Measurements from ENCODE around the gene CASD1. TPM values are rescaled to one million over a fixed set of nuclear protein-coding genes. Genes with fewer than 3 reads are reported as not detected.

Gene CASD1
- polyA plus RNA-seq, 2 donors = 3.9 to 5.7 TPM

DNA sequence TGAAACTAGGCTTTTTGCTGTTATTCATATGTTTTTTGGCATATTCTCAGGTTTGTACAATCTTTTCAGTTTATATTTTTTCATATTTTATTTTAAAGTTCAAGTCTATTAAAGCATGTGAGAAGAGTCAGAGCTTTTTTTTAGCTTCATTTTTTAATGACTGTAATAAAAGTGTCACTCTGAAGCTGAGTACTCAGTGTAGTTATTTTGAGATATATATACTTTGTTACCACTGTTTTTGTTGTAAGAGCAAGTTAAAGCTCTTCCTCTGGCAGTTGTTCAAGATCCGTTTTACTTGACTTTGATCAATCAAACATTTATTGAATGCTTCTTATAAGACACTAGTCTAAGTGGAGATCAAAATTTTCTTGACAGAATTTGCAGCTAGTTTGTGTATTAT lies 37.5 kb downstream of the CASD1 start:
- H3K4me3 ChIP-seq (ENCODE audit: low read depth in 1 of 2, low read length in 2 of 2) = no peak overlapping the region
- H3K27me3 ChIP-seq (ENCODE audit: control insufficient read depth in 1 of 2, insufficient read depth in 2 of 2, low read length in 2 of 2) = no peaks in the 10 kb centered on the region
- no peaks in the 10 kb centered on the region for H3K9me3 ChIP-seq (ENCODE audit: control insufficient read depth in 2 of 2, insufficient read depth in 1 of 2, low read depth in 1 of 2, low read length in 1 of 2)
- no peaks in the 10 kb centered on the region for H3K36me3 ChIP-seq (ENCODE audit: control insufficient read depth in 2 of 2, insufficient read depth in 2 of 2, low read length in 1 of 2)
- H3K4me1 ChIP-seq (ENCODE audit: control insufficient read depth in 2 of 2, insufficient read depth in 2 of 2, low read length in 1 of 2) = no peaks in the 10 kb centered on the region
- WGBS, 2 donors = 36 to 40% methylated on average over 1 of the region's 1 CpG
- H3K27ac ChIP-seq (ENCODE audit: low read depth in 2 of 2, low read length in 1 of 2) = no peak overlapping the region

- H3K27ac ChIP-seq (ENCODE audit: low read depth in 2 of 2, low read length in 1 of 2) = no peak overlapping the region
- 80 to 81% methylated on average over 2 of the region's 2 CpGs for WGBS, 2 donors
- H3K27me3 ChIP-seq (ENCODE audit: control insufficient read depth in 1 of 2, insufficient read depth in 2 of 2, low read length in 2 of 2) = no peaks in the 10 kb centered on the region
- no peaks in the 10 kb centered on the region for H3K4me1 ChIP-seq (ENCODE audit: control insufficient read depth in 2 of 2, insufficient read depth in 2 of 2, low read length in 1 of 2)
- H3K36me3 ChIP-seq (ENCODE audit: control insufficient read depth in 2 of 2, insufficient read depth in 2 of 2, low read length in 1 of 2) = no peaks in the 10 kb centered on the region
- no peak overlapping the region for H3K4me3 ChIP-seq (ENCODE audit: low read depth in 1 of 2, low read length in 2 of 2)
- no peaks in the 10 kb centered on the region for H3K9me3 ChIP-seq (ENCODE audit: control insufficient read depth in 2 of 2, insufficient read depth in 1 of 2, low read depth in 1 of 2, low read length in 1 of 2)
Observed at GRCh38 chr7:94556028-94556427, 46.4 kb downstream of the CASD1 start.

DNA sequence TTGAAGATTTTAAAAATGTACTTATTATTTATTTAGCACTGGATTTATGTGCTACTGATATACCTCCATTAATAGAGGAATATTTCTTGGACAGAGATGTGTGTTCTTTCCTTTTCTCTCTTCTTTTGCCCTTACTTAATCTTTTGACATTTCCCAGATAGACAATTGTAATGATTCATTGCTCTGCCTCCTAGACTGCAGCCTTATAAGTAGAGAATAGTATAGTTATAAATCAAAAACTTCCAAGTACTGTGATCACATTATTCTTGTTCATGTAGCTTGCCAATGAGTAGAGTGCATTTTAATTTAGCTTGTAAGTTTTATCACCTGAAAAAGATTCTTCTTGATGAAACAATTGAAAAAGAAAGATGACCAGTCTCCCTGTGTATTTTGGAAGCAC lies 47.6 kb downstream of the CASD1 start:
- no peaks in the 10 kb centered on the region for H3K36me3 ChIP-seq (ENCODE audit: control insufficient read depth in 2 of 2, insufficient read depth in 2 of 2, low read length in 1 of 2)
- no peaks in the 10 kb centered on the region for H3K27me3 ChIP-seq (ENCODE audit: control insufficient read depth in 1 of 2, insufficient read depth in 2 of 2, low read length in 2 of 2)
- no peak overlapping the region for H3K4me3 ChIP-seq (ENCODE audit: low read depth in 1 of 2, low read length in 2 of 2)
- no peaks in the 10 kb centered on the region for H3K4me1 ChIP-seq (ENCODE audit: control insufficient read depth in 2 of 2, insufficient read depth in 2 of 2, low read length in 1 of 2)
- no peaks in the 10 kb centered on the region for H3K9me3 ChIP-seq (ENCODE audit: control insufficient read depth in 2 of 2, insufficient read depth in 1 of 2, low read depth in 1 of 2, low read length in 1 of 2)
- H3K27ac ChIP-seq (ENCODE audit: low read depth in 2 of 2, low read length in 1 of 2) = no peak overlapping the region

- H3K4me3 ChIP-seq (ENCODE audit: low read depth in 1 of 2, low read length in 2 of 2) = no peak overlapping the region
- no peaks in the 10 kb centered on the region for H3K36me3 ChIP-seq (ENCODE audit: control insufficient read depth in 2 of 2, insufficient read depth in 2 of 2, low read length in 1 of 2)
- 51 to 53% methylated on average over 1 of the region's 1 CpG for WGBS, 2 donors
- no peaks in the 10 kb centered on the region for H3K27me3 ChIP-seq (ENCODE audit: control insufficient read depth in 1 of 2, insufficient read depth in 2 of 2, low read length in 2 of 2)
- no peak overlapping the region for H3K27ac ChIP-seq (ENCODE audit: low read depth in 2 of 2, low read length in 1 of 2)
- H3K4me1 ChIP-seq (ENCODE audit: control insufficient read depth in 2 of 2, insufficient read depth in 2 of 2, low read length in 1 of 2) = no peaks in the 10 kb centered on the region
- no peaks in the 10 kb centered on the region for H3K9me3 ChIP-seq (ENCODE audit: control insufficient read depth in 2 of 2, insufficient read depth in 1 of 2, low read depth in 1 of 2, low read length in 1 of 2)
Observed at GRCh38 chr7:94559972-94560371, 50.4 kb downstream of the CASD1 start.

GRCh38 chr7:94561841-94562514 lies 52.4 kb downstream of the CASD1 start:
- Histone ChIP-seq H3K27me3 (ENCODE audit: control insufficient read depth in 1 of 2, insufficient read depth in 2 of 2, low read length in 2 of 2) (no peaks in the 10 kb centered on the region), H3K27ac (ENCODE audit: low read depth in 2 of 2, low read length in 1 of 2) (no peak overlapping the region), H3K36me3 (ENCODE audit: control insufficient read depth in 2 of 2, insufficient read depth in 2 of 2, low read length in 1 of 2) (no peaks in the 10 kb centered on the region), H3K4me3 (ENCODE audit: low read depth in 1 of 2, low read length in 2 of 2) (no peak overlapping the region), H3K9me3 (ENCODE audit: control insufficient read depth in 2 of 2, insufficient read depth in 1 of 2, low read depth in 1 of 2, low read length in 1 of 2) (no peaks in the 10 kb centered on the region), H3K4me1 (ENCODE audit: control insufficient read depth in 2 of 2, insufficient read depth in 2 of 2, low read length in 1 of 2) (no peaks in the 10 kb centered on the region)
- WGBS, 2 donors = 85 to 90% methylated on average over 2 of the region's 2 CpGs

- no peaks in the 10 kb centered on the region for H3K9me3 ChIP-seq (ENCODE audit: control insufficient read depth in 2 of 2, insufficient read depth in 1 of 2, low read depth in 1 of 2, low read length in 1 of 2)
- H3K4me3 ChIP-seq (ENCODE audit: low read depth in 1 of 2, low read length in 2 of 2) = no peak overlapping the region
- no peaks in the 10 kb centered on the region for H3K36me3 ChIP-seq (ENCODE audit: control insufficient read depth in 2 of 2, insufficient read depth in 2 of 2, low read length in 1 of 2)
- no peaks in the 10 kb centered on the region for H3K4me1 ChIP-seq (ENCODE audit: control insufficient read depth in 2 of 2, insufficient read depth in 2 of 2, low read length in 1 of 2)
- H3K27me3 ChIP-seq (ENCODE audit: control insufficient read depth in 1 of 2, insufficient read depth in 2 of 2, low read length in 2 of 2) = no peaks in the 10 kb centered on the region
- no peak overlapping the region for H3K27ac ChIP-seq (ENCODE audit: low read depth in 2 of 2, low read length in 1 of 2)
- 78 to 86% methylated on average over 3 of the region's 3 CpGs for WGBS, 2 donors
Observed at GRCh38 chr7:94562525-94562924, 52.9 kb downstream of the CASD1 start.

GRCh38 chr7:94565247-94565894 lies 55.8 kb downstream of the CASD1 start:
- Histone ChIP-seq H3K36me3 (ENCODE audit: control insufficient read depth in 2 of 2, insufficient read depth in 2 of 2, low read length in 1 of 2) (no peaks in the 10 kb centered on the region), H3K9me3 (ENCODE audit: control insufficient read depth in 2 of 2, insufficient read depth in 1 of 2, low read depth in 1 of 2, low read length in 1 of 2) (no peaks in the 10 kb centered on the region), H3K27me3 (ENCODE audit: control insufficient read depth in 1 of 2, insufficient read depth in 2 of 2, low read length in 2 of 2) (no peaks in the 10 kb centered on the region), H3K27ac (ENCODE audit: low read depth in 2 of 2, low read length in 1 of 2) (no peak overlapping the region), H3K4me1 (ENCODE audit: control insufficient read depth in 2 of 2, insufficient read depth in 2 of 2, low read length in 1 of 2) (no peaks in the 10 kb centered on the region), H3K4me3 (ENCODE audit: low read depth in 1 of 2, low read length in 2 of 2) (no peak overlapping the region)
- WGBS, 2 donors = 95 to 97% methylated on average over 4 of the region's 4 CpGs

- Histone ChIP-seq H3K4me3 (ENCODE audit: low read depth in 1 of 2, low read length in 2 of 2) (no peak overlapping the region), H3K27me3 (ENCODE audit: control insufficient read depth in 1 of 2, insufficient read depth in 2 of 2, low read length in 2 of 2) (no peaks in the 10 kb centered on the region), H3K27ac (ENCODE audit: low read depth in 2 of 2, low read length in 1 of 2) (no peak overlapping the region), H3K4me1 (ENCODE audit: control insufficient read depth in 2 of 2, insufficient read depth in 2 of 2, low read length in 1 of 2) (no peaks in the 10 kb centered on the region), H3K36me3 (ENCODE audit: control insufficient read depth in 2 of 2, insufficient read depth in 2 of 2, low read length in 1 of 2) (no peaks in the 10 kb centered on the region), H3K9me3 (ENCODE audit: control insufficient read depth in 2 of 2, insufficient read depth in 1 of 2, low read depth in 1 of 2, low read length in 1 of 2) (no peaks in the 10 kb centered on the region)
Observed at GRCh38 chr7:94567396-94567795, 57.8 kb downstream of the CASD1 start.

DNA sequence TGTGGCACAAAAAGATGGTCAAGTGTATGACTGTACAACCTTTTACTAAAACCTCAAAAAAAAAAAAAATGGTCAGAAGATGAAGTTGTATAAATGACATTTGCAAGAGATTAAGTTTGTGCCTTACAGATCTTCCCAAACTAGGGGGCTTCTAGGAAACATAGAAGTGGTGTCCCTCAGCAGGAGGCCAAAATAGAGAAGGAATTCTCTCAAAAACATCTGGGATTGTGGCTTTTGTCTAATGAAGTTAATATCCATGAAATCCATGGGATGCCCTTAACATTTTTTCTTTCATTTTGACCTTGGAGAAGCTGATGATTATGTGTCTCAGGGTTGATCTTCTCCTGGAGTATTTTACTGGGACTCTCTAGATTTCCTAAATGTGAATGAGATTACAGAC lies 62.2 kb downstream of the CASD1 start:
- Histone ChIP-seq H3K27ac (ENCODE audit: low read depth in 2 of 2, low read length in 1 of 2) (no peak overlapping the region), H3K27me3 (ENCODE audit: control insufficient read depth in 1 of 2, insufficient read depth in 2 of 2, low read length in 2 of 2) (no peaks in the 10 kb centered on the region), H3K9me3 (ENCODE audit: control insufficient read depth in 2 of 2, insufficient read depth in 1 of 2, low read depth in 1 of 2, low read length in 1 of 2) (no peaks in the 10 kb centered on the region), H3K4me1 (ENCODE audit: control insufficient read depth in 2 of 2, insufficient read depth in 2 of 2, low read length in 1 of 2) (no peaks in the 10 kb centered on the region), H3K4me3 (ENCODE audit: low read depth in 1 of 2, low read length in 2 of 2) (no peak overlapping the region), H3K36me3 (ENCODE audit: control insufficient read depth in 2 of 2, insufficient read depth in 2 of 2, low read length in 1 of 2) (no peaks in the 10 kb centered on the region)

DNA sequence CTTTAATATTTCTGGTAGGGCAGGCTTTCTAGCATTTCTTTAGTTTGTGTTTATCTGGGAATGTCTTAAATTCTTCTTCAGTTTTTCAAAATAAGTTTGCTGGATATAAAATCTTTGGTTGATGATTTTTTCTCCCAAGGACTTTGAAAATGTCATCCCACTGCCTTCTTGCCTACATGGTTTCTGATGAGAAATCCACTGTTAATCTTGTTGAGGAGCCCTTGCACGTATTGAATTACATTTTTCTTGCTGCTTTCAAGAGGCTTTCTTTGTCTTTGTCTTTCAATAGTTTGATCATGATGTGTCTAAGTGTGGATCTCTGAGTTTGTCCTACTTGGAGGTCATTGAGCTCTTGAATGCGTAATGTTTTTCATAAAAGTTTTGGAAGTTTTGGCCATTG lies 66.0 kb downstream of the CASD1 start:
- WGBS, 2 donors = 96 to 97% methylated on average over 2 of the region's 2 CpGs
- no peaks in the 10 kb centered on the region for H3K27me3 ChIP-seq (ENCODE audit: control insufficient read depth in 1 of 2, insufficient read depth in 2 of 2, low read length in 2 of 2)
- no peaks in the 10 kb centered on the region for H3K36me3 ChIP-seq (ENCODE audit: control insufficient read depth in 2 of 2, insufficient read depth in 2 of 2, low read length in 1 of 2)
- H3K27ac ChIP-seq (ENCODE audit: low read depth in 2 of 2, low read length in 1 of 2) = no peak overlapping the region
- no peak overlapping the region for H3K4me3 ChIP-seq (ENCODE audit: low read depth in 1 of 2, low read length in 2 of 2)
- no peaks in the 10 kb centered on the region for H3K9me3 ChIP-seq (ENCODE audit: control insufficient read depth in 2 of 2, insufficient read depth in 1 of 2, low read depth in 1 of 2, low read length in 1 of 2)
- H3K4me1 ChIP-seq (ENCODE audit: control insufficient read depth in 2 of 2, insufficient read depth in 2 of 2, low read length in 1 of 2) = no peaks in the 10 kb centered on the region

Measured in esophagus (tissue), 2 donors.